ENCODE measurements around the gene MS4A13. TPM values are rescaled to one million over a fixed set of nuclear protein-coding genes. Genes with fewer than 3 reads are reported as not detected.
"Not testable (repeated sequence)": the region's sequence is repeated elsewhere in the genome, so short reads cannot be mapped to it uniquely, and the experiment has no call there.

MS4A13 gene
- polyA plus RNA-seq, 2 of the 4 experiments (the other 2 are of a cell fraction) = not detected

DNA sequence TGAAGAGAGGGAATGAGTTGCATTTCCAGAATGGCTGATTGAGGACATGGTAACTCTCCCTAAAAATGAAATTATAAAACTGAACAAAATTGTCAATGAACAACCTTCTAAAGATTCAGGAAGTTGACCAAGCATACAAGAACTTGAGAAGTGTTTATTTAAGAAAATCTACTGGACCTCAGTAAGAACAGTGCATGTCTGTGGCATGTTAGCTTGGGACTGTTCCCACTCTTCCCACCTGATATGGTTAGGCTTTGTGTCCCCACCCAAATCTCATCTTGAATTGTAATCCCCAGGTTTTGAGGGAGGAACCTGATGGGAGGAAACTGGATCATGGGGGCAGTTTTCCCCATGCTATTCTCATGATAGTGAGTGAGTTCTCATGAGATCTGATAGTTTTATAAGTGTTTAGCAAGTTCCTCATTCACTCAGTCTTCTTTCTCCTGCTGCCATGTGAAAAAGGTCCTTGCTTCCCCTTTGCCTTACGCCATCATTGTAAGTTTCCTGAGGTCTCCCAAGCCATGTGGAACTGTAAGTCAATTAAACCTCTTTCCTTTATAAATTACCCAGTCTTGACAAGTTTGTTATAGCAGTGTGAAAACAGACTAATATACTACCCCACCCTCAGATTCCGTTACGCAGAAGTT, 15.4 kb downstream of the MS4A13 start:
- no peak for DNase-seq (ENCODE audit: low read depth in 1 of 2, low spot score in 1 of 2)
- Histone ChIP-seq H3K27ac (no peak overlapping the region), H3K4me1 (no peaks in the 10 kb centered on the region), H3K4me3 (no peak overlapping the region), H3K9me3 (no peaks in the 10 kb centered on the region), H3K4me2 (no peak overlapping the region)
- ChIA-PET CTCF (no interaction called here), POLR2A (no interaction called here)
- WGBS (ENCODE audit: missing lambda C conversion rate) = 46% methylated on average over 3 of the region's 3 CpGs
- no peak for ATAC-seq
- TF ChIP-seq FOXS1 (CRISPR knock-in tag; IDR thresholded peaks at IDR 0.05) = no peak
- no peak for TF ChIP-seq CHD2 (IDR thresholded peaks at IDR 0.05; ENCODE audit: low read length, partially characterized antibody)
- no peak for TF ChIP-seq EP300 (IDR thresholded peaks at IDR 0.05)
- no peak for FAIRE-seq

DNA sequence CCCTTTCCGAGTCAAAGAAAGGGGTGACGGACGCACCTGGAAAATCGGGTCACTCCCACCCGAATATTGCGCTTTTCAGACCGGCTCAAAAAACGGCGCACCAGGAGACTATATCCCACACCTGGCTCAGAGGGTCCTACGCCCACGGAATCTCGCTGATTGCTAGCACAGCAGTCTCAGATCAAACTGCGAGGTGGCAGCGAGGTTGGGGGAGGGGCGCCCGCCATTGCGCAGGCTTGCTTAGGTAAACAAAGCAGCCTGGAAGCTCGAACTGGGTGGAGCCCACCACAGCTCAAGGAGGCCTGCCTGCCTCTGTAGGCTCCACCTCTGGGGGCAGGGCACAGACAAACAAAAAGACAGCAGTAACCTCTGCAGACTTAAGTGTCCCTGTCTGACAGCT, 17.2 kb downstream of the MS4A13 start:
- H3K4me1 ChIP-seq; CTCF ChIA-PET; H3K4me2 ChIP-seq; FAIRE-seq; H3K9me3 ChIP-seq; DNase-seq (ENCODE audit: low read depth in 1 of 2, low spot score in 1 of 2); POLR2A ChIA-PET; ATAC-seq; H3K4me3 ChIP-seq; H3K27ac ChIP-seq: not testable (repeated sequence)
- 47% methylated on average over 11 of the region's 18 CpGs for WGBS (ENCODE audit: missing lambda C conversion rate)

GRCh38 chr11:60538627-60539026, 23.4 kb downstream of the MS4A13 start:
- POLR2A ChIA-PET; CTCF ChIA-PET; H3K4me1 ChIP-seq; H3K4me2 ChIP-seq; ATAC-seq; DNase-seq (ENCODE audit: low read depth in 1 of 2, low spot score in 1 of 2); H3K27ac ChIP-seq; H3K9me3 ChIP-seq; H3K4me3 ChIP-seq; FAIRE-seq: not testable (repeated sequence)

- FAIRE-seq (no peak), ATAC-seq (no peak), DNase-seq (ENCODE audit: low read depth in 1 of 2, low spot score in 1 of 2) (no peak)
- ChIA-PET POLR2A (no interaction called here), CTCF (interaction anchor here (1.3 kb wide), 1 partner anchor 14 kb away, joined by 5 read pairs; no protein-coding TSS in a partner anchor)
- Histone ChIP-seq H3K4me1 (no peaks in the 10 kb centered on the region), H3K4me3 (no peak overlapping the region), H3K9me3 (no peaks in the 10 kb centered on the region), H3K4me2 (no peak overlapping the region), H3K27ac (no peak overlapping the region)
- no peak for TF ChIP-seq CBX2 (IDR thresholded peaks at IDR 0.05; ENCODE audit: borderline replicate concordance, low read depth)
- TF ChIP-seq JUN (IDR thresholded peaks at IDR 0.05) = no peak
- no peak for TF ChIP-seq KDM1A (IDR thresholded peaks at IDR 0.05; ENCODE audit: low read depth)
- TF ChIP-seq REST (IDR thresholded peaks at IDR 0.05) = no peak
- no peak for TF ChIP-seq ZFP36 (IDR thresholded peaks at IDR 0.05; ENCODE audit: borderline replicate concordance, partially characterized antibody)
- TF ChIP-seq BHLHE40 (IDR thresholded peaks at IDR 0.05; ENCODE audit: low read depth, low read length) = no peak
- TF ChIP-seq EP300 (IDR thresholded peaks at IDR 0.05) = no peak
- TF ChIP-seq, protein P1, sequence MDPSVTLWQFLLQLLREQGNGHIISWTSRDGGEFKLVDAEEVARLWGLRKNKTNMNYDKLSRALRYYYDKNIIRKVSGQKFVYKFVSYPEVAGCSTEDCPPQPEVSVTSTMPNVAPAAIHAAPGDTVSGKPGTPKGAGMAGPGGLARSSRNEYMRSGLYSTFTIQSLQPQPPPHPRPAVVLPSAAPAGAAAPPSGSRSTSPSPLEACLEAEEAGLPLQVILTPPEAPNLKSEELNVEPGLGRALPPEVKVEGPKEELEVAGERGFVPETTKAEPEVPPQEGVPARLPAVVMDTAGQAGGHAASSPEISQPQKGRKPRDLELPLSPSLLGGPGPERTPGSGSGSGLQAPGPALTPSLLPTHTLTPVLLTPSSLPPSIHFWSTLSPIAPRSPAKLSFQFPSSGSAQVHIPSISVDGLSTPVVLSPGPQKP (IDR thresholded peaks at IDR 0.05; ENCODE audit: low read depth, low read length) = no peak
- TF ChIP-seq RAD21 (conservative IDR thresholded peaks at IDR 0.05 in 1 of 2, IDR thresholded peaks at IDR 0.05 in 1 of 2) = no peak
- TF ChIP-seq TP53 (CRISPR knock-in tag; IDR thresholded peaks at IDR 0.05) = no peak
- TF ChIP-seq NFE2L2 (conservative IDR thresholded peaks at IDR 0.05; ENCODE audit: low read length) = no peak
- no peak for TF ChIP-seq JUNB (IDR thresholded peaks at IDR 0.05)
- TF ChIP-seq ESRRA (IDR thresholded peaks at IDR 0.05; ENCODE audit: borderline replicate concordance, low read length) = no peak
- TF ChIP-seq KDM5A (IDR thresholded peaks at IDR 0.05) = no peak
- TF ChIP-seq HOXB5 (CRISPR knock-in tag; IDR thresholded peaks at IDR 0.05) = no peak
- TF ChIP-seq HES2 (IDR thresholded peaks at IDR 0.05) = no peak
- TF ChIP-seq MAX (IDR thresholded peaks at IDR 0.05) = no peak
- TF ChIP-seq FOSB (CRISPR knock-in tag; IDR thresholded peaks at IDR 0.05) = no peak
- no peak for TF ChIP-seq GATA3 (IDR thresholded peaks at IDR 0.05; ENCODE audit: borderline replicate concordance)
- 4% methylated on average over 5 of the region's 5 CpGs for WGBS (ENCODE audit: missing lambda C conversion rate)
These were observed 28.9 kb downstream of the MS4A13 start for GRCh38 chr11:60544077-60544476.

Data from A549 (cell line).